GM19452 (cell line): Measurements from ENCODE around the gene PCTP.

Source experiments
- ATAC-seq: cut with Tn5 transposase; IDR thresholded peaks from one replicate; pipeline ENCODE4 v1.9.1; 2021; ENCODE audit not compliant: unreplicated experiment

PCTP gene

GRCh38 chr17:55727275-55727674 lies 23.6 kb upstream of the PCTP start:
- ATAC-seq: no peak

DNA sequence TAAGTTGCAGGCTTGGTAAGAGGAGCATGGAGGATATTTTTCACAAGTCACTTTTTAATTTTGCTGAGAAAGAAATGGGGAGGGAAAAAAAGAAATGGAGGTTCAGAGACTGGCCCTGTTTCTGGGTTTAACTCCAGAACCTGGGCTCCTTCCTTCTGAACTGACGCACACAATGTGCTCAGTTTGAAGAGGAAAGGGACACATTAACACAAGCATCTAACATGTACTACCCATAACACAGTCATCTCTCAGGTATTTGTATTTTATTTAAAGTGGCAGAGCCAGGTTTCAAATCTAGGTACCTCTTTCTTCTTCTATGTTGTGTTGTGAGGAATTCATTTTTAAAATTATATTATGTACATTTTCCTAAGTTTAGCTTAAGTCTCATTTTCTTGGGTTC lies 22.9 kb upstream of the PCTP start:
- ATAC-seq: no peak

GRCh38 chr17:55728361-55728760 lies 22.5 kb upstream of the PCTP start:
- no peak for ATAC-seq

DNA sequence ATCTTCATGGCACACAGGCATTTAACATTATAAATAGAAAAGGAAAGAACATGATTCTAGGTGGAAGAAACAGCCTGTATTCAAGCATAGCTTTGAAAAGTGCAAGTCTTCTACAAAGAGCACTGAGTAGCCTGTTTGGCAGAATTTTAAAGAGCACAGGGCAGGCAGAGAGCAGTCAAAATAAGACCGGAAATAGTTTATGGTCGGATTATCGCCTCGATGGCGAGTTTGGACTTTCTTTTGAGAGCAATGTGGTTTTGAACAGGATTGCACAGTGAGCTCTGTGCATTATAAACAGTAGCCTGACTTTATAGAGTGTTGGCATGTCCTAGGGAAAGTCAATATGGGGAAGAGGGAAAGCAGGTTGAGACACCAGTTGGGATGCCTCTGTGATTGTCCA lies 22.0 kb upstream of the PCTP start:
- ATAC-seq: no peak

GRCh38 chr17:55729484-55729883 lies 21.4 kb upstream of the PCTP start:
- no peak for ATAC-seq

- ATAC-seq: no peak
These were observed 20.5 kb upstream of the PCTP start for GRCh38 chr17:55730380-55730779.

DNA sequence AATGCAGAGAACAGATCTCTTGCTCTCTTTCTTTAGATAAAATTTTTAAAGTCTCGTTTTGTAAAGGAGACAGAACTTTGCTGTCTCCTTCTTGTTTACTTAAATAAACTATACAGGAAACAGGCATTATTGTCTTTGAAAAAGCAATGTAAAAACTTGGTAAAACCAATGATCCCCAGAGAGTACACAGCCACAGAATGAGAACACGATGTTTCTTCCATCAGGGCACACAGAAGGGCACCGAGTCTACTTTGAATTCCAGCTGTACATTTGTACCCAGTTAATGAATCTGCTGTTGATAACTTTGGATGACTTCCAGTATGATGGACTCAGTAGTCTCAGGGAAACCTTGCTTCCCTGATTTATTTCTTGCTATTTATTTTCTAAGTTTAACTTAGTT lies 20.0 kb upstream of the PCTP start:
- ATAC-seq: no peak

DNA sequence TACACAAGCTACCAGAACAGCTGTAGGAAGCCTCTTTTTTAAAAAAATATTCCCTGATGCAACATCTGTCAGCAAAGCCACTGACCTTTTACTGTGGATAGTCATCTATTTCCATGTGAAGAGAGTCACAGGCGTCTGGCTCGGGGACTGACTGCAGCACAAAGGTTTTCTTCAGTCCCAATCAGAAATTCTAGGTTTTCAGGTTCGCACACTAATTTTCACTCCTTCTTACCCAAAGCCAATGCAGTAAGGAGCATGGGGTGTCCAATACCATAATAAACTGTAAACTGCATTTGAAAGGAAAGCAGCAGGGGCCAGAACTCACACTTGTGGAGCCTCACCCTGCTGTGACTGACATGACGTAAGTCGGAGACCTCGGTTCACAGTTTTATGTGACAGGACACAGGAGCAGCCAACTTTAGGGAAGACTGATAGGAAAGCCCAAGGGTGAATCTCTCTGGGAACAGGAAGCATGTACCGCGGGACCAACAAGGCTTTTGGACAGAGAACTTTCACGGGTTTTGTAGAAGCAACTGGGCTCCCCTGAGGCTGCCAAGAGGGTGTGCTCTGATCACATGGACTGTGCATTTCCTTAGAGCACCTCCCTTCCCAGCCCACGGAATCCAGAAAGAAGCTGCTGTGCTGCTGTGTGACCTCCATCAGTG lies 19.1 kb upstream of the PCTP start:
- ATAC-seq: no peak

DNA sequence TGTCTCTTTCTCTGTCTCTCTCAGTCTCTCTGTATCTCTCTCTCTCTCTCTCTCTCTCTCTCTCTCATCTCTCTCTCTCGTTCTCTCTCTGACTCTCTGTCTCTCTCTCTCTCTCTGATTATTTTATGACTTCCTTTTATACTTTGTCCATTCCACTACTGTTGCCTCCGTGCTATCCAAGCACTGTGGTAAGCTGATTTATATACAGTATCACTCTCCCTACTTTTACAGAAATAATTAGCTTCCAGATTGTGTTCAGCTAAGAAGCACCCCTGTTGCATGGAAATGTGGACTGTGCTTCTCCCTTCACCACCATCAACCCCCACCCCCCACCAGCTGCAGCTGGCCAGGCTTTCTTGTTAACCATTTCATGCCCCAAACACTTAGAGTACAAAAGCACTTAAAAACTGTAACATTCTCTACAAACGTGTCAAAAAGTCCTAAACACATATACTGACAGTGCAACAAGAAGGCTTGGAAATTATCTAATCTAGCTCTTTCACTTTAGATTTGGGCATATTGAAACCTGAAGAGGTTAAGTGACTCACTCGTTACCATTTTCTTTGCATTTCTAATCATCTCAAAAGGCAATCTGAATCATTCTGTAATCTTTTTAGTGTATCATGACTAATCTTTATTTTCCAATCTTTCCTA lies 16.6 kb upstream of the PCTP start:
- peak; percentile 59 for ATAC-seq

GRCh38 chr17:55735731-55736405 lies 15.0 kb upstream of the PCTP start:
- no peak for ATAC-seq

DNA sequence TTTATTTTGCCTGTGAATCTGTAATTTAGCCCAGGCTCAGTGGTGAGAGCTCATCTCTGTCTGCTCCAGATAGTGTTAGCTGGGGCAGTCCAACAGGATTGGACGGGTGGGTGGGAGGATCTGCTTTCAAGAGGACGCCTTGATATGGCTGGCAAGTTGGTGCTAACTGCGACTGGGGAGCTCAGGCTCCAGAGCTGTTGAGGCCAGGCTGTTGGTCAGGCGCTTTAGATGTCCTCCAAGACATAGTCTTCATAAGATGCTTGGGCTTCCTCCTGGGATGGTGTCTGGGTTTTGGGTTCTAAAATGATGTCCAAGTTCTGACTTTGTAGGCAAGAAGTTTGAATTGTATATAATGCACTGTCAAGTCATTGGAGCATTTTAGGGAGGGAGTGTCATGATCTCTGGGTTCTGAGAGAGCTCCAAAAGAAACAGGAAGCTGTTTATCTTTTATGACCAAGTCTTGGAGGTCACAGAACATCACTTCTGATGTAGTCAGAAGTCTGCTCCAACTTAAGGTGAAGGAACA lies 12.8 kb upstream of the PCTP start:
- ATAC-seq: no peak

DNA sequence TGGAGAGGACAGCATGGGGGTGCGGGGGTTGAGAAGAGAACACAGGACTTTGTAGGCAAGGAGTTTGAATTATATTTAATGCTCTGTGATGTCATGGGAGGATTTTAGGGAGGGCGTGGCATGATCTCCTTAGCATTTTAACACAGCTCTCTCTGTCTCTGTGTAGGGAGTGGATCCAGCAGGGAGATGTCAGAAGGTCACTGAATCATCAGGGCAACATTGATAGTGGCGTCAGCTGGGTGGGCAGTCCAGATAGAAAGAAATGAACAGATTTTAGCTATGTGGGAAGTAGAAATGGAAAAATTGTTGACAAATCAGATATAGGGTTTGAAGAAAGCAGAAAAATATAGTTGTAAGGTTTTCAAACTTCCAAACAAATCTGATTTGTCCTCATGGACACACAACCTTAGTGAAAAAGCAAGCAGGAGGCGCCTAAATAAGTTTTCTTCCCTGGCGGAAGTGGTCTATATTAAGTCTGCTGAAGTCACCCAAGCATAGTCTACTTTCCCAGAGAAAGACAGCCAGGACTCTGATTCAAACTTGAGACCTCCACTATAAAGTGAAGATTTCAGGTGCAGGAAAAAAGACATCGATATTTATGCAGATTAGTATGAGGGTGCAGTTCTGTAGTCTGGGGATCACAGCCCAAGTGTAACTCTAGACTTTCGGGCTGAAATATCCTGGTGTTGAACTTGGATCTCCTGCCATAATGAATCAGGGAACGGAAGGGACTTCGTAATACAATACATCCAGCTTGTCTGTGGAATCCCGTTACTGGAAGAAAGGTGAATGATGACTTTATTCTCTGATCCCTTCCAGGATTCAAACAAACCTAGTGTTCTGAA lies 10.1 kb upstream of the PCTP start:
- ATAC-seq: no peak

- no peak for ATAC-seq
These were observed 9.5 kb upstream of the PCTP start for GRCh38 chr17:55741356-55741700.

GRCh38 chr17:55742272-55743102 lies 8.4 kb upstream of the PCTP start:
- peak; percentile 90 for ATAC-seq

GRCh38 chr17:55743103-55743679 lies 7.7 kb upstream of the PCTP start:
- ATAC-seq: peak; percentile 40

DNA sequence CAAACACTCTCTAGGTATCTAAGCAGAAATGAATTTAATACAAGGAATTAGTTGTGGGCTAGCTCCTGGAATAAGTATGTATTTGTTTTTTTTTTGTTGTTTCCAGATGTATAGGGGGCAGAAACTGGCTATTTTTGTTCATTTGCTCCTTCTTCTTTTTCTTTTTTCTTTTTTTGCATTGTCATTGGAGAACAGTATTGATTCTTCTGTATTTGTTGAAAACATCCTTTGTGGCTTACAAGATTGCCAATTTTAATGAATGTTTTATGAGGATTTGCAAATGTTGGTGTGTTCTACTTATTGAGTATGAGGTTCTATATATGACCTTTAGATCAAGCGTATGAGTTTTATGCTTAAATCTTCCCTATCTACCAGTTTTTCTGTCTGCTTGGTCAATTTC lies 5.6 kb upstream of the PCTP start:
- ATAC-seq: no peak

GRCh38 chr17:55746466-55746865 lies 4.4 kb upstream of the PCTP start:
- no peak for ATAC-seq

DNA sequence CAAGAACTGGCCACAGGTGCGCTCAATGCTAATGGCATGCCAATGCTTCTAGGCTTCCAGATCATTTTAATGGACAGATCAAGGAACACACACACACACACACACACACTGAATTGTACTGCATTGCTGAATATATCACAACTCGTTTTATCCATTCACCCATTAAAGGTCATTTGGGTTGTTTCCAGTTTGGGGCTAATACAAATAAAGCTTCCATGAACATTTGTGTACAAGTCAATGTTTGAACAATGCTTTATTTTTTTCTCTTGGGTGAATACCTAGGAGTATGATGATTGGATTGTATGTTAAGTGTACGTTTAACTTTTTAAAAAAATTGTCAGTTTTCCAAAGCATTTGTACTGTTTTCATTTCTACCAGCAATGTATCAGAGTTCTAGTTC lies 3.6 kb upstream of the PCTP start:
- ATAC-seq: no peak

DNA sequence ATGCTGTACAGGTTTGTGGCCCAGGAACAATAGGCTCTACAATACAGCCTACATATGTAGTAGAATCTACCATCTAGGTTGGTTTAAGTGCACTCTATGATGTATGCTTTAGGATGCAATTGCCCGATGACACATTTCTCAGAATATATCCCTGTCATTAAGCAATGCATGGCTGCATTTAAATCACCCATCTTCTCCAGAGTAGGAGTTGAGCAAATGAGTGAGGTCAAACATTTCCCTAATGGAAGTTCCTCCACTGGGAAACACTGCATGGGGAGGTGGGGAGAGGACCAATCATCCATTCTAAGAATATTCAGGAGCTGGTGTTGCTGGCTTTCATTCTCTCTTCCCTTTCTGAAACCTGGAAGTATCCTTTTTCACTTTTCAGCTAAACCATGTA lies 2.0 kb upstream of the PCTP start:
- ATAC-seq: no peak

DNA sequence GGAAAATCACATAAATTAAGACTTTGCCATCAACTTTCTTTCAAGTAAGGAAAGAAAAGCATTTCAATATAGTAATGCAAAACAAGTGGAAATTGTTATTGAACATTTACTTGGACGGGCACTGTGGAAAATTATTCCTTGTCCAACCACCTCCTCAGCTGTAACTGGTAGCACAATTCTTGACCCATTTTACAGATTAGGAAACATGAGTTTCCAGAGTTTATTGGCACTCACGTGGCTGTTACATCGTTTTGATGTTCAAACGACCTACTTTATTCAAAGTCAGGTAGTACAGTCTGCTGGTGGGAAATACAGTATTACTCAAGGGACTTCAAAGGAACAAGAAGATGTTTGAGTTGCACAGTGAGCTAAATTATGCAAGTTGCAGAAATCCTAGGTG lies 866 bp upstream of the PCTP start:
- no peak for ATAC-seq
